Tibial nerve (tissue), 4 donors: ENCODE results near the gene KRT37. TPM values are rescaled to one million over a fixed set of nuclear protein-coding genes. Genes with fewer than 3 reads are reported as not detected.

ENCODE experiments used
- DNase-seq, 2 donors: peaks; one replicate each; pipeline ENCODE4 v3.0.0-alpha.2; 2019; ENCODE audit warnings: low spot score in 2 of 2
- H3K27ac ChIP-seq, 4 donors: fragments of 200-600 bp; sonication (generic) in 3 of 4; one replicate each; pipeline ENCODE4 v1.5.1; 2017 to 2019; ENCODE audit warnings: mild to moderate bottlenecking in 1 of 4
- H3K27me3 ChIP-seq, 2 donors: fragments of 200-600 bp; sonication (generic) in 1 of 2; one replicate each; pipeline versions ENCODE4 v1.5.1 to v1.6.0; 2017 to 2019
- H3K36me3 ChIP-seq, 3 donors: fragments of 200-600 bp; sonication (generic); one replicate each; pipeline ENCODE4 v1.5.1; 2018 to 2019
- H3K4me1 ChIP-seq, 4 donors: fragments of 200-600 bp; sonication (generic) in 3 of 4; one replicate each; pipeline ENCODE4 v1.5.1; 2017 to 2019
- H3K4me3 ChIP-seq, 4 donors: fragments of 200-600 bp; sonication (generic) in 3 of 4; one replicate each; pipeline ENCODE4 v1.5.1; 2017 to 2019; ENCODE audit warnings: mild to moderate bottlenecking in 1 of 4, moderate library complexity in 1 of 4
- H3K9me3 ChIP-seq, 4 donors: fragments of 200-600 bp; sonication (generic) in 3 of 4; one replicate each; pipeline ENCODE4 v1.5.1; 2017 to 2019
- CTCF ChIP-seq, 5 experiments: fragments of 200-600 bp in 3 of 5; fragments of 450-650 bp in 2 of 5; sonication (generic) in 3 of 5; IDR thresholded peaks; one replicate each; pipeline ENCODE4 v1.5.1; 2016 to 2019; ENCODE audit warnings: antibody characterized with exemption in 5 of 5, mild to moderate bottlenecking in 3 of 5, moderate library complexity in 2 of 5
- EP300 ChIP-seq, 2 donors: sonication (generic); formaldehyde crosslinking; IDR thresholded peaks; one replicate each; pipeline ENCODE4 v1.6.1; 2017; ENCODE audit warnings: antibody characterized with exemption in 2 of 2, mild to moderate bottlenecking in 1 of 2
- POLR2A ChIP-seq, 2 donors: fragments of 450-650 bp; IDR thresholded peaks; one replicate each; pipeline ENCODE4 v1.6.1; 2017; ENCODE audit warnings: antibody characterized with exemption in 2 of 2, mild to moderate bottlenecking in 2 of 2, moderate library complexity in 2 of 2
- WGBS, 2 donors: methylation state at CpG; one replicate each; pipeline ENCODE4 v1.1.5; 2018; 5-methylcytosine and 5-hydroxymethylcytosine counted together
- total RNA-seq, 4 donors: library from RNA; depleted of rRNA; stranded (reverse); fragments of >200 nt; gene quantifications; one replicate each; pipeline ENCODE4 v1.1.0, GENCODE V29; 2016

Gene KRT37
- total RNA-seq, 4 donors from 2014 or later: not detected

- 44 to 51% methylated on average over 2 of the region's 2 CpGs for WGBS, 2 donors
Observed at GRCh38 chr17:41448506-41448905, 24.1 kb upstream of the KRT37 start.

GRCh38 chr17:41446806-41447205 lies 22.4 kb upstream of the KRT37 start:
- Histone ChIP-seq H3K4me1 (peaks cover 0 to 11% (median 0%) of the 10 kb centered on the region in 4 donors), H3K9me3 (peaks cover 0 to 6% (median 0%) of the 10 kb centered on the region in 4 donors), H3K36me3 (no peaks in the 10 kb centered on the region), H3K27me3 (no peaks in the 10 kb centered on the region), H3K27ac (no peak overlapping the region), H3K4me3 (no peak overlapping the region)
- 21 to 49% methylated on average over 2 of the region's 2 CpGs for WGBS, 2 donors
- no peak for DNase-seq
- TF ChIP-seq EP300 (IDR thresholded peaks at IDR 0.05): no peak
- TF ChIP-seq CTCF (IDR thresholded peaks at IDR 0.05): no peak
- TF ChIP-seq POLR2A (IDR thresholded peaks at IDR 0.05): no peak

More at GRCh38 chr17:41448506-41448905, 24.1 kb upstream of the KRT37 start:
- TF ChIP-seq EP300 (IDR thresholded peaks at IDR 0.05): no peak
- TF ChIP-seq CTCF (IDR thresholded peaks at IDR 0.05): no peak
- TF ChIP-seq POLR2A (IDR thresholded peaks at IDR 0.05): no peak
- H3K27me3 ChIP-seq: no peaks in the 10 kb centered on the region
- H3K36me3 ChIP-seq: no peaks in the 10 kb centered on the region
- no peak for DNase-seq
- no peak overlapping the region for H3K4me3 ChIP-seq
- peaks cover 0 to 11% (median 0%) of the 10 kb centered on the region in 4 donors for H3K4me1 ChIP-seq
- no peak overlapping the region for H3K27ac ChIP-seq
- peaks cover 0 to 12% (median 0%) of the 10 kb centered on the region in 4 donors for H3K9me3 ChIP-seq

GRCh38 chr17:41444640-41445039 lies 20.3 kb upstream of the KRT37 start:
- 61 to 76% methylated on average over 3 of the region's 3 CpGs for WGBS, 2 donors
- no peaks in the 10 kb centered on the region for H3K27me3 ChIP-seq
- TF ChIP-seq POLR2A (IDR thresholded peaks at IDR 0.05): no peak
- TF ChIP-seq EP300 (IDR thresholded peaks at IDR 0.05): no peak
- TF ChIP-seq CTCF (IDR thresholded peaks at IDR 0.05): no peak
- no peak for DNase-seq
- no peaks in the 10 kb centered on the region for H3K9me3 ChIP-seq
- H3K4me1 ChIP-seq: peaks cover 0 to 11% (median 0%) of the 10 kb centered on the region in 4 donors
- no peak overlapping the region for H3K27ac ChIP-seq
- H3K4me3 ChIP-seq: no peak overlapping the region
- no peaks in the 10 kb centered on the region for H3K36me3 ChIP-seq

GRCh38 chr17:41444186-41444585 lies 19.8 kb upstream of the KRT37 start:
- Histone ChIP-seq H3K9me3 (no peaks in the 10 kb centered on the region), H3K27me3 (no peaks in the 10 kb centered on the region), H3K27ac (no peak overlapping the region), H3K4me3 (no peak overlapping the region), H3K36me3 (no peaks in the 10 kb centered on the region), H3K4me1 (peaks cover 0 to 11% (median 0%) of the 10 kb centered on the region in 4 donors)
- WGBS, 2 donors: 38 to 44% methylated on average over 1 of the region's 1 CpG
- TF ChIP-seq EP300 (IDR thresholded peaks at IDR 0.05): no peak
- TF ChIP-seq POLR2A (IDR thresholded peaks at IDR 0.05): no peak
- no peak for TF ChIP-seq CTCF (IDR thresholded peaks at IDR 0.05)
- no peak for DNase-seq

- no peak overlapping the region for H3K4me3 ChIP-seq
- TF ChIP-seq POLR2A (IDR thresholded peaks at IDR 0.05): no peak
- TF ChIP-seq EP300 (IDR thresholded peaks at IDR 0.05): no peak
- no peak for TF ChIP-seq CTCF (IDR thresholded peaks at IDR 0.05)
- DNase-seq: no peak
- peaks cover 0 to 10% (median 0%) of the 10 kb centered on the region in 4 donors for H3K4me1 ChIP-seq
- WGBS, 2 donors: 69 to 76% methylated on average over 4 of the region's 4 CpGs
- no peak overlapping the region for H3K27ac ChIP-seq
- H3K27me3 ChIP-seq: no peaks in the 10 kb centered on the region
- no peaks in the 10 kb centered on the region for H3K9me3 ChIP-seq
- no peaks in the 10 kb centered on the region for H3K36me3 ChIP-seq
Observed at GRCh38 chr17:41442739-41443138, 18.4 kb upstream of the KRT37 start.
